Measurements from ENCODE around the gene MGAT5.

The MGAT5 gene

GRCh38 chr2:134379293-134379692 is 125.4 kb downstream of the MGAT5 start:
- H3K27me3 ChIP-seq (ENCODE audit: insufficient read depth, low read depth): no peaks in the 10 kb centered on the region
- no peak overlapping the region for H2AFZ ChIP-seq (ENCODE audit: low read depth)
- no peaks in the 10 kb centered on the region for H4K20me1 ChIP-seq (ENCODE audit: insufficient read depth)
- no peak overlapping the region for H3K4me2 ChIP-seq
- no peaks in the 10 kb centered on the region for H3K4me1 ChIP-seq (ENCODE audit: low read depth, poor library complexity, severe bottlenecking)
- H3K36me3 ChIP-seq (ENCODE audit: insufficient read depth): no peaks in the 10 kb centered on the region
- no peaks in the 10 kb centered on the region for H3K79me2 ChIP-seq (ENCODE audit: insufficient read depth, low read depth)
- H3K4me3 ChIP-seq (IDR thresholded peaks at IDR 0.05; ENCODE audit: insufficient read depth, low read depth, low read length): no peak overlapping the region
- H3K9ac ChIP-seq: no peak overlapping the region
- no peak for TF ChIP-seq CTCF (conservative IDR thresholded peaks at IDR 0.05; ENCODE audit: low read depth, low read length)
- H3K27ac ChIP-seq: no peak overlapping the region

GRCh38 chr2:134379722-134380121 is 125.8 kb downstream of the MGAT5 start:
- Histone ChIP-seq H3K4me1 (ENCODE audit: low read depth, poor library complexity, severe bottlenecking) (no peaks in the 10 kb centered on the region), H3K4me3 (IDR thresholded peaks at IDR 0.05; ENCODE audit: insufficient read depth, low read depth, low read length) (no peak overlapping the region), H3K27me3 (ENCODE audit: insufficient read depth, low read depth) (no peaks in the 10 kb centered on the region), H4K20me1 (ENCODE audit: insufficient read depth) (no peaks in the 10 kb centered on the region), H2AFZ (ENCODE audit: low read depth) (no peak overlapping the region), H3K27ac (no peak overlapping the region), H3K9ac (no peak overlapping the region), H3K79me2 (ENCODE audit: insufficient read depth, low read depth) (no peaks in the 10 kb centered on the region), H3K4me2 (no peak overlapping the region), H3K36me3 (ENCODE audit: insufficient read depth) (no peaks in the 10 kb centered on the region)
- no peak for TF ChIP-seq CTCF (conservative IDR thresholded peaks at IDR 0.05; ENCODE audit: low read depth, low read length)

- H3K27ac ChIP-seq: no peak overlapping the region
- no peaks in the 10 kb centered on the region for H3K4me1 ChIP-seq (ENCODE audit: low read depth, poor library complexity, severe bottlenecking)
- no peaks in the 10 kb centered on the region for H3K27me3 ChIP-seq (ENCODE audit: insufficient read depth, low read depth)
- H4K20me1 ChIP-seq (ENCODE audit: insufficient read depth): no peaks in the 10 kb centered on the region
- H3K4me3 ChIP-seq (IDR thresholded peaks at IDR 0.05; ENCODE audit: insufficient read depth, low read depth, low read length): no peak overlapping the region
- H3K9ac ChIP-seq: no peak overlapping the region
- H3K36me3 ChIP-seq (ENCODE audit: insufficient read depth): no peaks in the 10 kb centered on the region
- H3K4me2 ChIP-seq: no peak overlapping the region
- H2AFZ ChIP-seq (ENCODE audit: low read depth): no peak overlapping the region
- no peak for TF ChIP-seq CTCF (conservative IDR thresholded peaks at IDR 0.05; ENCODE audit: low read depth, low read length)
- no peaks in the 10 kb centered on the region for H3K79me2 ChIP-seq (ENCODE audit: insufficient read depth, low read depth)
Measured at GRCh38 chr2:134381141-134381540, 127.3 kb downstream of the MGAT5 start.

DNA sequence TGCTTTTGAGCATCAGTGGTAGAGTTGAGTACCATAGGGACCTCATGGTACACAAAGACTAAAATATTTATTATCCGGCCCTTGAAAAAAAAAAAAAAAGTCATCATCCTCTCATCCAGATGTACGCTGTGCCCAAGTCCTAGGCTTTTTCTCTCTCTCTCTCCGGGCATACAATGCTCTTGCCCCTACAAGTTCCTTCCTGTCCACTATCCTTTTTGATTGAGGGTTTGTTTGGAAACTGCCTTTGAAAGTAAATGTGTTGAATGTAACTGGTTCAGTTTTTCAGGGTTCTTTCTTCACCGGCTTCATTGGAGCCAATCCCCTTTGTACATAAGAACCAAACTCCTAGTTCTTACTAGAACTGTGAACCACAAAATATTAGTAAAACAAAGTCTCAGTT is 130.3 kb downstream of the MGAT5 start:
- H3K4me3 ChIP-seq (IDR thresholded peaks at IDR 0.05; ENCODE audit: insufficient read depth, low read depth, low read length): no peak overlapping the region
- H3K4me2 ChIP-seq: no peak overlapping the region
- TF ChIP-seq CTCF (conservative IDR thresholded peaks at IDR 0.05; ENCODE audit: low read depth, low read length): no peak
- no peak overlapping the region for H3K9ac ChIP-seq
- no peak overlapping the region for H3K27ac ChIP-seq
- no peak overlapping the region for H2AFZ ChIP-seq (ENCODE audit: low read depth)
- no peaks in the 10 kb centered on the region for H3K27me3 ChIP-seq (ENCODE audit: insufficient read depth, low read depth)
- H3K4me1 ChIP-seq (ENCODE audit: low read depth, poor library complexity, severe bottlenecking): no peaks in the 10 kb centered on the region
- no peaks in the 10 kb centered on the region for H3K79me2 ChIP-seq (ENCODE audit: insufficient read depth, low read depth)
- H4K20me1 ChIP-seq (ENCODE audit: insufficient read depth): no peaks in the 10 kb centered on the region
- H3K36me3 ChIP-seq (ENCODE audit: insufficient read depth): no peaks in the 10 kb centered on the region

- no peak overlapping the region for H2AFZ ChIP-seq (ENCODE audit: low read depth)
- H3K27ac ChIP-seq: no peak overlapping the region
- no peak overlapping the region for H3K4me3 ChIP-seq (IDR thresholded peaks at IDR 0.05; ENCODE audit: insufficient read depth, low read depth, low read length)
- H3K27me3 ChIP-seq (ENCODE audit: insufficient read depth, low read depth): no peaks in the 10 kb centered on the region
- no peaks in the 10 kb centered on the region for H3K36me3 ChIP-seq (ENCODE audit: insufficient read depth)
- no peaks in the 10 kb centered on the region for H4K20me1 ChIP-seq (ENCODE audit: insufficient read depth)
- H3K9ac ChIP-seq: no peak overlapping the region
- no peaks in the 10 kb centered on the region for H3K79me2 ChIP-seq (ENCODE audit: insufficient read depth, low read depth)
- no peak overlapping the region for H3K4me2 ChIP-seq
- peaks cover 10% of the 10 kb centered on the region for H3K4me1 ChIP-seq (ENCODE audit: low read depth, poor library complexity, severe bottlenecking)
- no peak for TF ChIP-seq CTCF (conservative IDR thresholded peaks at IDR 0.05; ENCODE audit: low read depth, low read length)
Measured at GRCh38 chr2:134385195-134385594, 131.3 kb downstream of the MGAT5 start.
